ENCODE results near the gene TMEM175. TPM values are rescaled to one million over a fixed set of nuclear protein-coding genes. Genes with fewer than 3 reads are reported as not detected.
A peak's percentile ranks its signal among the peaks of the same experiment; 100 is the strongest.
"Not testable (repeated sequence)": the region's sequence is repeated elsewhere in the genome, so short reads cannot be mapped to it uniquely, and the experiment has no call there.

TMEM175 gene
- total RNA-seq, 1 experiment from 2014 or later, result 8.8 TPM

GRCh38 chr4:929096-929765 lies 3.0 kb upstream of the TMEM175 start:
- no peak overlapping the region for H3K27ac ChIP-seq
- peaks cover 8% of the 10 kb centered on the region; the same call in 1 of the 2 replicates for H3K36me3 ChIP-seq
- no peaks in the 10 kb centered on the region for H3K9me3 ChIP-seq (replicated peaks)
- no peak for DNase-seq (ENCODE audit: low read depth in 1 of 2, low spot score in 2 of 2)
- peaks cover 5% of the 10 kb centered on the region; the same call in 1 of the 2 replicates for H3K4me1 ChIP-seq (replicated peaks)
- no peaks in the 10 kb centered on the region for H3K27me3 ChIP-seq (replicated peaks)
- H3K4me3 ChIP-seq, result no peak overlapping the region

- no peaks in the 10 kb centered on the region for H3K9me3 ChIP-seq (replicated peaks)
- no peak for DNase-seq (ENCODE audit: low read depth in 1 of 2, low spot score in 2 of 2)
- H3K36me3 ChIP-seq, result peaks cover 8% of the 10 kb centered on the region; the same call in 1 of the 2 replicates
These were observed 2.2 kb upstream of the TMEM175 start for GRCh38 chr4:930028-930551.

GRCh38 chr4:930827-931193 lies 1.4 kb upstream of the TMEM175 start:
- Histone ChIP-seq H3K27me3 (replicated peaks) (no peaks in the 10 kb centered on the region), H3K36me3 (peaks cover 8% of the 10 kb centered on the region; the same call in 1 of the 2 replicates), H3K27ac (no peak overlapping the region), H3K9me3 (replicated peaks) (no peaks in the 10 kb centered on the region), H3K4me1 (replicated peaks) (peaks cover 5% of the 10 kb centered on the region; the same call in 1 of the 2 replicates), H3K4me3 (peak overlapping the region; percentile 82)
- peak in 1 of 2 experiments; percentile 1 for DNase-seq (ENCODE audit: low read depth in 1 of 2, low spot score in 2 of 2)

More at GRCh38 chr4:930028-930551, 2.2 kb upstream of the TMEM175 start:
- H3K27ac ChIP-seq, result no peak overlapping the region
- no peak overlapping the region for H3K4me3 ChIP-seq
- peaks cover 5% of the 10 kb centered on the region; the same call in 1 of the 2 replicates for H3K4me1 ChIP-seq (replicated peaks)
- no peaks in the 10 kb centered on the region for H3K27me3 ChIP-seq (replicated peaks)

- Histone ChIP-seq H3K4me1 (replicated peaks) (peaks cover 5% of the 10 kb centered on the region; the same call in 1 of the 2 replicates), H3K36me3 (peaks cover 8% of the 10 kb centered on the region; the same call in 1 of the 2 replicates), H3K27ac (peak overlapping the region; percentile 60), H3K27me3 (replicated peaks) (no peaks in the 10 kb centered on the region), H3K9me3 (replicated peaks) (no peaks in the 10 kb centered on the region), H3K4me3 (peak overlapping the region; percentile 82)
- DNase-seq (ENCODE audit: low read depth in 1 of 2, low spot score in 2 of 2), result peak in 1 of 2 experiments; percentile 2
These were observed 883 bp upstream of the TMEM175 start for GRCh38 chr4:931194-931959.

GRCh38 chr4:932713-933070 lies 432 bp downstream of the TMEM175 start:
- no peak for DNase-seq (ENCODE audit: low read depth in 1 of 2, low spot score in 2 of 2)

GRCh38 chr4:939508-939907 lies 7.2 kb downstream of the TMEM175 start:
- not testable (repeated sequence) for H3K27ac ChIP-seq; H3K4me1 ChIP-seq (replicated peaks)

More at GRCh38 chr4:932713-933070, 432 bp downstream of the TMEM175 start:
- H3K27me3 ChIP-seq (replicated peaks), result no peaks in the 10 kb centered on the region
- peaks cover 5% of the 10 kb centered on the region; the same call in 1 of the 2 replicates for H3K4me1 ChIP-seq (replicated peaks)
- H3K36me3 ChIP-seq, result peaks cover 8% of the 10 kb centered on the region; the same call in 1 of the 2 replicates
- peak overlapping the region; percentile 82 for H3K4me3 ChIP-seq
- H3K27ac ChIP-seq, result peak overlapping the region; percentile 45; the same call in 1 of the 2 replicates
- no peaks in the 10 kb centered on the region for H3K9me3 ChIP-seq (replicated peaks)

GRCh38 chr4:945274-946102 lies 13.2 kb downstream of the TMEM175 start:
- H3K27ac ChIP-seq, result no peak overlapping the region
- no peaks in the 10 kb centered on the region for H3K36me3 ChIP-seq
- no peaks in the 10 kb centered on the region for H3K27me3 ChIP-seq (replicated peaks)
- DNase-seq (ENCODE audit: low read depth in 1 of 2, low spot score in 2 of 2), result no peak
- H3K4me3 ChIP-seq, result no peak overlapping the region
- no peaks in the 10 kb centered on the region for H3K4me1 ChIP-seq (replicated peaks)
- H3K9me3 ChIP-seq (replicated peaks), result no peaks in the 10 kb centered on the region

More at GRCh38 chr4:939508-939907, 7.2 kb downstream of the TMEM175 start:
- H3K36me3 ChIP-seq; H3K27me3 ChIP-seq (replicated peaks); H3K4me3 ChIP-seq; H3K9me3 ChIP-seq (replicated peaks); DNase-seq (ENCODE audit: low read depth in 1 of 2, low spot score in 2 of 2): not testable (repeated sequence)

GRCh38 chr4:946103-946450 lies 13.8 kb downstream of the TMEM175 start:
- DNase-seq (ENCODE audit: low read depth in 1 of 2, low spot score in 2 of 2), result no peak
- H3K27ac ChIP-seq, result no peak overlapping the region
- no peaks in the 10 kb centered on the region for H3K9me3 ChIP-seq (replicated peaks)
- H3K27me3 ChIP-seq (replicated peaks), result no peaks in the 10 kb centered on the region
- H3K4me1 ChIP-seq (replicated peaks), result no peaks in the 10 kb centered on the region
- no peaks in the 10 kb centered on the region for H3K36me3 ChIP-seq
- H3K4me3 ChIP-seq, result no peak overlapping the region

- no peak overlapping the region for H3K27ac ChIP-seq
- H3K36me3 ChIP-seq, result no peaks in the 10 kb centered on the region
- H3K4me1 ChIP-seq (replicated peaks), result no peaks in the 10 kb centered on the region
- no peaks in the 10 kb centered on the region for H3K9me3 ChIP-seq (replicated peaks)
- H3K27me3 ChIP-seq (replicated peaks), result no peaks in the 10 kb centered on the region
- no peak for DNase-seq (ENCODE audit: low read depth in 1 of 2, low spot score in 2 of 2)
- H3K4me3 ChIP-seq, result no peak overlapping the region
These were observed 14.5 kb downstream of the TMEM175 start for GRCh38 chr4:946517-947471.

- H3K9me3 ChIP-seq (replicated peaks), result no peaks in the 10 kb centered on the region
- no peak overlapping the region for H3K4me3 ChIP-seq
- no peaks in the 10 kb centered on the region for H3K36me3 ChIP-seq
- no peak for DNase-seq (ENCODE audit: low read depth in 1 of 2, low spot score in 2 of 2)
- H3K27me3 ChIP-seq (replicated peaks), result no peaks in the 10 kb centered on the region
- no peaks in the 10 kb centered on the region for H3K4me1 ChIP-seq (replicated peaks)
- no peak overlapping the region for H3K27ac ChIP-seq
These were observed 15.3 kb downstream of the TMEM175 start for GRCh38 chr4:947491-947971.

GRCh38 chr4:948101-948935 lies 16.1 kb downstream of the TMEM175 start:
- no peaks in the 10 kb centered on the region for H3K27me3 ChIP-seq (replicated peaks)
- H3K27ac ChIP-seq, result no peak overlapping the region
- no peaks in the 10 kb centered on the region for H3K4me1 ChIP-seq (replicated peaks)
- no peak for DNase-seq (ENCODE audit: low read depth in 1 of 2, low spot score in 2 of 2)
- no peak overlapping the region for H3K4me3 ChIP-seq
- H3K9me3 ChIP-seq (replicated peaks), result no peaks in the 10 kb centered on the region
- no peaks in the 10 kb centered on the region for H3K36me3 ChIP-seq

- Histone ChIP-seq H3K27ac (no peak overlapping the region), H3K27me3 (replicated peaks) (no peaks in the 10 kb centered on the region), H3K4me1 (replicated peaks) (no peaks in the 10 kb centered on the region), H3K9me3 (replicated peaks) (no peaks in the 10 kb centered on the region), H3K4me3 (no peak overlapping the region), H3K36me3 (no peaks in the 10 kb centered on the region)
- DNase-seq (ENCODE audit: low read depth in 1 of 2, low spot score in 2 of 2), result no peak
These were observed 16.7 kb downstream of the TMEM175 start for GRCh38 chr4:948936-949300.

All from SJSA1 (cell line).